ENCODE measurements around the gene SGPL1. TPM values are rescaled to one million over a fixed set of nuclear protein-coding genes. Genes with fewer than 3 reads are reported as not detected.

SGPL1 gene
- total RNA-seq, 1 donor from 2014 or later = 13.1 TPM

- no peak for DNase-seq (ENCODE audit: low read depth, low spot score)
Observed at GRCh38 chr10:70809011-70809611, 6.6 kb upstream of the SGPL1 start.

GRCh38 chr10:70809726-70810125 lies 6.0 kb upstream of the SGPL1 start:
- DNase-seq (ENCODE audit: low read depth, low spot score) = no peak

GRCh38 chr10:70810967-70811366 lies 4.8 kb upstream of the SGPL1 start:
- no peak for DNase-seq (ENCODE audit: low read depth, low spot score)

GRCh38 chr10:70811881-70812280 lies 3.9 kb upstream of the SGPL1 start:
- no peak for DNase-seq (ENCODE audit: low read depth, low spot score)

GRCh38 chr10:70812814-70813213 lies 2.9 kb upstream of the SGPL1 start:
- no peak for DNase-seq (ENCODE audit: low read depth, low spot score)

- DNase-seq (ENCODE audit: low read depth, low spot score) = no peak
Observed at GRCh38 chr10:70814126-70814525, 1.6 kb upstream of the SGPL1 start.

GRCh38 chr10:70816220-70816894 lies 609 bp downstream of the SGPL1 start:
- DNase-seq (ENCODE audit: low read depth, low spot score) = peak; percentile 41

GRCh38 chr10:70820976-70821750 lies 5.4 kb downstream of the SGPL1 start:
- DNase-seq (ENCODE audit: low read depth, low spot score) = no peak

- DNase-seq (ENCODE audit: low read depth, low spot score) = no peak
Observed at GRCh38 chr10:70822076-70822820, 6.5 kb downstream of the SGPL1 start.

GRCh38 chr10:70827086-70827757 lies 11.5 kb downstream of the SGPL1 start:
- no peak for DNase-seq (ENCODE audit: low read depth, low spot score)

GRCh38 chr10:70828923-70829322 lies 13.2 kb downstream of the SGPL1 start:
- no peak for DNase-seq (ENCODE audit: low read depth, low spot score)

- DNase-seq (ENCODE audit: low read depth, low spot score) = no peak
Observed at GRCh38 chr10:70829543-70829942, 13.8 kb downstream of the SGPL1 start.

GRCh38 chr10:70830164-70830563 lies 14.4 kb downstream of the SGPL1 start:
- DNase-seq (ENCODE audit: low read depth, low spot score) = no peak

GRCh38 chr10:70832221-70832620 lies 16.5 kb downstream of the SGPL1 start:
- no peak for DNase-seq (ENCODE audit: low read depth, low spot score)

GRCh38 chr10:70832852-70833528 lies 17.2 kb downstream of the SGPL1 start:
- peak; percentile 54 for DNase-seq (ENCODE audit: low read depth, low spot score)

- no peak for DNase-seq (ENCODE audit: low read depth, low spot score)
Observed at GRCh38 chr10:70833601-70834000, 17.9 kb downstream of the SGPL1 start.

GRCh38 chr10:70834021-70834420 lies 18.3 kb downstream of the SGPL1 start:
- no peak for DNase-seq (ENCODE audit: low read depth, low spot score)

- no peak for DNase-seq (ENCODE audit: low read depth, low spot score)
Observed at GRCh38 chr10:70834441-70835151, 18.8 kb downstream of the SGPL1 start.

- DNase-seq (ENCODE audit: low read depth, low spot score) = no peak
Observed at GRCh38 chr10:70836319-70836718, 20.6 kb downstream of the SGPL1 start.

GRCh38 chr10:70837660-70838059 lies 21.9 kb downstream of the SGPL1 start:
- no peak for DNase-seq (ENCODE audit: low read depth, low spot score)
